Effector CD8-positive, alpha-beta T cell (primary cell): Measurements from ENCODE around the gene DGKH.

Experiments
- DNase-seq: peaks from one replicate; lab custom pipeline; 2025; lab: John Stamatoyannopoulos, UW

DGKH gene

GRCh38 chr13:42039946-42040729 is 8.3 kb upstream of the DGKH start:
- peak; percentile 79 for DNase-seq

GRCh38 chr13:42040730-42041010 is 7.8 kb upstream of the DGKH start:
- no peak for DNase-seq

GRCh38 chr13:42041011-42041683 is 7.3 kb upstream of the DGKH start:
- DNase-seq, result peak; percentile 4

- no peak for DNase-seq
Observed at GRCh38 chr13:42041684-42042035, 6.8 kb upstream of the DGKH start.

GRCh38 chr13:42043676-42044075 is 4.8 kb upstream of the DGKH start:
- no peak for DNase-seq

- no peak for DNase-seq
Observed at GRCh38 chr13:42046448-42046847, 2.0 kb upstream of the DGKH start.

GRCh38 chr13:42047561-42048341 is 697 bp upstream of the DGKH start:
- DNase-seq, result no peak

GRCh38 chr13:42048684-42049453 is 421 bp downstream of the DGKH start:
- peak; percentile 61 for DNase-seq

GRCh38 chr13:42049454-42049813 is 986 bp downstream of the DGKH start:
- DNase-seq, result no peak

- DNase-seq, result no peak
Observed at GRCh38 chr13:42054798-42055499, 6.5 kb downstream of the DGKH start.

GRCh38 chr13:42055500-42056085 is 7.1 kb downstream of the DGKH start:
- DNase-seq, result no peak

GRCh38 chr13:42056146-42056545 is 7.7 kb downstream of the DGKH start:
- no peak for DNase-seq

GRCh38 chr13:42056583-42056982 is 8.1 kb downstream of the DGKH start:
- no peak for DNase-seq

GRCh38 chr13:42057918-42058530 is 9.6 kb downstream of the DGKH start:
- no peak for DNase-seq

GRCh38 chr13:42061943-42062342 is 13.5 kb downstream of the DGKH start:
- DNase-seq, result no peak

GRCh38 chr13:42063105-42063504 is 14.7 kb downstream of the DGKH start:
- DNase-seq, result no peak

GRCh38 chr13:42064259-42064658 is 15.8 kb downstream of the DGKH start:
- DNase-seq, result no peak

GRCh38 chr13:42064966-42065365 is 16.5 kb downstream of the DGKH start:
- no peak for DNase-seq

GRCh38 chr13:42065414-42065813 is 17.0 kb downstream of the DGKH start:
- DNase-seq, result no peak

GRCh38 chr13:42066542-42066941 is 18.1 kb downstream of the DGKH start:
- no peak for DNase-seq

GRCh38 chr13:42068886-42069285 is 20.4 kb downstream of the DGKH start:
- DNase-seq, result no peak
